ENCODE data around the gene YWHAH. TPM values are rescaled to one million over a fixed set of nuclear protein-coding genes. Genes with fewer than 3 reads are reported as not detected.

Gene YWHAH
- total and polyA plus RNA-seq, 2 donors (not counting 1 experiment from before 2014, with no cell fraction given): 32.6 to 51.1 TPM

GRCh38 chr22:31929167-31929930 is 15.0 kb upstream of the YWHAH start:
- Histone ChIP-seq H3K36me3 (replicated peaks in 1 of 2; ENCODE audit: control extremely low read depth in 1 of 2, control insufficient read depth in 1 of 2, extremely low read depth in 1 of 2, insufficient read depth in 2 of 2, low read length in 1 of 2) (no peaks in the 10 kb centered on the region), H3K27ac (ENCODE audit: low read length in 2 of 2) (no peak overlapping the region), H2AFZ (ENCODE audit: insufficient read depth, low read depth, low read length, poor library complexity, severe bottlenecking) (no peak overlapping the region), H3K9ac (ENCODE audit: low read length) (no peak overlapping the region), H3K4me1 (ENCODE audit: control insufficient read depth in 2 of 2, insufficient read depth in 2 of 2, low read length in 2 of 2) (no peaks in the 10 kb centered on the region), H3K79me2 (ENCODE audit: control insufficient read depth, insufficient read depth, low read length) (no peaks in the 10 kb centered on the region), H3K4me2 (replicated peaks; ENCODE audit: low read depth, low read length, poor library complexity, severe bottlenecking) (no peak overlapping the region), H3K9me3 (ENCODE audit: control extremely low read depth in 1 of 3, control insufficient read depth in 2 of 3, insufficient read depth in 1 of 3, low read length in 2 of 3) (no peaks in the 10 kb centered on the region), H3K4me3 (ENCODE audit: control extremely low read depth in 1 of 5, extremely low read depth in 1 of 5, insufficient read depth in 1 of 5, low read depth in 2 of 5, low read length in 4 of 5) (no peak overlapping the region), H4K20me1 (ENCODE audit: control insufficient read depth, insufficient read depth, low read length, poor library complexity, severe bottlenecking) (no peaks in the 10 kb centered on the region), H3K27me3 (replicated peaks in 1 of 4; ENCODE audit: control extremely low read depth in 1 of 4, control insufficient read depth in 3 of 4, insufficient read depth in 4 of 4, low read length in 3 of 4) (peaks cover 0 to 6% (median 0%) of the 10 kb centered on the region in 4 experiments)
- Mint-ChIP-seq H3K9me3 (ENCODE audit: insufficient read depth) (no peaks in the 10 kb centered on the region), H3K4me3 (no peak overlapping the region), H3K4me1 (peaks cover 3% of the 10 kb centered on the region), H3K27me3 (peaks cover 26% of the 10 kb centered on the region), H3K27ac (no peak overlapping the region)
- 88% methylated on average over 6 of the region's 8 CpGs for WGBS (ENCODE audit: insufficient coverage)
- ChIA-PET POLR2A (no interaction called here), CTCF (no interaction called here)
- DNase-seq: no peak
- no peak for ATAC-seq (ENCODE audit: low read depth)
- intact Hi-C loops (cut with micrococcal nuclease): no loop called here
- TF ChIP-seq CTCF (IDR thresholded peaks at IDR 0.05) (no peak), EZH2 (IDR thresholded peaks at IDR 0.05; ENCODE audit: borderline replicate concordance, insufficient read depth, low read depth, low read length, poor library complexity, severe bottlenecking) (no peak)

GRCh38 chr22:31932863-31933262 is 11.5 kb upstream of the YWHAH start:
- 79% methylated on average over 5 of the region's 5 CpGs for WGBS (ENCODE audit: insufficient coverage)
- POLR2A ChIA-PET: no interaction called here
- no peak overlapping the region for H3K9ac ChIP-seq (ENCODE audit: low read length)

More at GRCh38 chr22:31932863-31933262, 11.5 kb upstream of the YWHAH start:
- DNase-seq: no peak
- no peak overlapping the region for H3K27ac ChIP-seq (ENCODE audit: low read length in 2 of 2)
- no peak overlapping the region for H3K27ac Mint-ChIP-seq
- no peak overlapping the region for H3K4me3 Mint-ChIP-seq
- H3K4me1 ChIP-seq (ENCODE audit: control insufficient read depth in 2 of 2, insufficient read depth in 2 of 2, low read length in 2 of 2): no peaks in the 10 kb centered on the region
- no peaks in the 10 kb centered on the region for H3K36me3 ChIP-seq (replicated peaks in 1 of 2; ENCODE audit: control extremely low read depth in 1 of 2, control insufficient read depth in 1 of 2, extremely low read depth in 1 of 2, insufficient read depth in 2 of 2, low read length in 1 of 2)
- H3K4me2 ChIP-seq (replicated peaks; ENCODE audit: low read depth, low read length, poor library complexity, severe bottlenecking): no peak overlapping the region
- no peaks in the 10 kb centered on the region for H3K79me2 ChIP-seq (ENCODE audit: control insufficient read depth, insufficient read depth, low read length)
- H3K27me3 Mint-ChIP-seq: peaks cover 14% of the 10 kb centered on the region
- ATAC-seq (ENCODE audit: low read depth): no peak
- intact Hi-C loops (cut with micrococcal nuclease): no loop called here
- no peaks in the 10 kb centered on the region for H3K9me3 ChIP-seq (ENCODE audit: control extremely low read depth in 1 of 3, control insufficient read depth in 2 of 3, insufficient read depth in 1 of 3, low read length in 2 of 3)
- peaks cover 0 to 4% (median 0%) of the 10 kb centered on the region in 4 experiments for H3K27me3 ChIP-seq (replicated peaks in 1 of 4; ENCODE audit: control extremely low read depth in 1 of 4, control insufficient read depth in 3 of 4, insufficient read depth in 4 of 4, low read length in 3 of 4)
- CTCF ChIA-PET: interaction anchor here (0.6 kb wide), 1 partner anchor 37 kb away, joined by 3 read pairs; no protein-coding TSS in a partner anchor
- H4K20me1 ChIP-seq (ENCODE audit: control insufficient read depth, insufficient read depth, low read length, poor library complexity, severe bottlenecking): no peaks in the 10 kb centered on the region
- H3K4me3 ChIP-seq (ENCODE audit: control extremely low read depth in 1 of 5, extremely low read depth in 1 of 5, insufficient read depth in 1 of 5, low read depth in 2 of 5, low read length in 4 of 5): no peak overlapping the region
- no peaks in the 10 kb centered on the region for H3K9me3 Mint-ChIP-seq (ENCODE audit: insufficient read depth)
- H3K4me1 Mint-ChIP-seq: no peaks in the 10 kb centered on the region
- H2AFZ ChIP-seq (ENCODE audit: insufficient read depth, low read depth, low read length, poor library complexity, severe bottlenecking): no peak overlapping the region
- TF ChIP-seq CTCF (IDR thresholded peaks at IDR 0.05) (no peak), EZH2 (IDR thresholded peaks at IDR 0.05; ENCODE audit: borderline replicate concordance, insufficient read depth, low read depth, low read length, poor library complexity, severe bottlenecking) (no peak)
